ENCODE results near the gene PTPN1. TPM values are rescaled to one million over a fixed set of nuclear protein-coding genes. Genes with fewer than 3 reads are reported as not detected.
"Not testable (repeated sequence)": the region's sequence is repeated elsewhere in the genome, so short reads cannot be mapped to it uniquely, and the experiment has no call there.

The PTPN1 gene
- total RNA-seq, 4 donors from 2014 or later: 21.8 to 46.8 (median 44.4) TPM

- in situ Hi-C loops (cut with MboI; ENCODE audit: low sequenced_read_pairs in 4 of 4): no loop called here
- intact Hi-C loops (cut with DNase I; ENCODE audit: low total_unique reads): no loop called here
- Histone ChIP-seq H3K36me3 (peaks cover 0 to 32% of the 10 kb centered on the region in 2 donors), H3K4me3 (no peak overlapping the region), H3K4me1 (peaks cover 47 to 59% of the 10 kb centered on the region in 2 donors), H3K27ac (no peak overlapping the region), H3K9me3 (no peaks in the 10 kb centered on the region), H3K27me3 (no peaks in the 10 kb centered on the region)
- ATAC-seq: no peak
- no peak for DNase-seq
- no peak for TF ChIP-seq CTCF (IDR thresholded peaks at IDR 0.05 in 4 of 5, conservative IDR thresholded peaks at IDR 0.05 in 1 of 5)
- TF ChIP-seq POLR2A (IDR thresholded peaks at IDR 0.05): no peak
Observed at GRCh38 chr20:50565871-50566270, 55.7 kb downstream of the PTPN1 start.

- ATAC-seq: no peak
Observed at GRCh38 chr20:50567860-50568548, 57.8 kb downstream of the PTPN1 start.

GRCh38 chr20:50568549-50568942 is 58.4 kb downstream of the PTPN1 start:
- Histone ChIP-seq H3K27ac (no peak overlapping the region), H3K4me3 (no peak overlapping the region), H3K27me3 (no peaks in the 10 kb centered on the region), H3K9me3 (no peaks in the 10 kb centered on the region), H3K36me3 (peaks cover 0 to 32% of the 10 kb centered on the region in 2 donors), H3K4me1 (peaks cover 49 to 61% of the 10 kb centered on the region in 2 donors)
- TF ChIP-seq CTCF (IDR thresholded peaks at IDR 0.05 in 4 of 5, conservative IDR thresholded peaks at IDR 0.05 in 1 of 5) (no peak), POLR2A (IDR thresholded peaks at IDR 0.05) (no peak)
- ATAC-seq (no peak), DNase-seq (no peak)
- in situ Hi-C loops (cut with MboI; ENCODE audit: low sequenced_read_pairs in 4 of 4) (no loop called here), intact Hi-C loops (cut with DNase I; ENCODE audit: low total_unique reads) (no loop called here)

More at GRCh38 chr20:50567860-50568548, 57.8 kb downstream of the PTPN1 start:
- in situ Hi-C loops (cut with MboI; ENCODE audit: low sequenced_read_pairs in 4 of 4): no loop called here
- intact Hi-C loops (cut with DNase I; ENCODE audit: low total_unique reads): no loop called here
- Histone ChIP-seq H3K27me3 (no peaks in the 10 kb centered on the region), H3K4me3 (no peak overlapping the region), H3K9me3 (no peaks in the 10 kb centered on the region), H3K27ac (no peak overlapping the region), H3K36me3 (peaks cover 0 to 32% of the 10 kb centered on the region in 2 donors), H3K4me1 (peaks cover 49 to 61% of the 10 kb centered on the region in 2 donors)
- TF ChIP-seq POLR2A (IDR thresholded peaks at IDR 0.05): no peak
- no peak for TF ChIP-seq CTCF (IDR thresholded peaks at IDR 0.05 in 4 of 5, conservative IDR thresholded peaks at IDR 0.05 in 1 of 5)
- no peak for DNase-seq

GRCh38 chr20:50569487-50569863 is 59.3 kb downstream of the PTPN1 start:
- H3K9me3 ChIP-seq; ATAC-seq; in situ Hi-C loops (cut with MboI; ENCODE audit: low sequenced_read_pairs in 4 of 4); H3K27me3 ChIP-seq; intact Hi-C loops (cut with DNase I; ENCODE audit: low total_unique reads); DNase-seq; H3K4me3 ChIP-seq: not testable (repeated sequence)
- Histone ChIP-seq H3K36me3 (peaks cover 0 to 39% of the 10 kb centered on the region in 2 donors), H3K27ac (peak overlapping the region; percentile 89 to 96 (median 94)), H3K4me1 (peaks cover 49 to 61% of the 10 kb centered on the region in 2 donors)

- in situ Hi-C loops (cut with MboI; ENCODE audit: low sequenced_read_pairs in 4 of 4) (loop anchor here (5.0 to 10.0 kb wide), 3 partner anchors 58 to 105 kb away; partner anchors contain the start of gene PTPN1 (in 2 of the 4)), intact Hi-C loops (cut with DNase I; ENCODE audit: low total_unique reads) (loop anchor here (10.0 kb wide), 1 partner anchor 265 kb away; no protein-coding TSS in a partner anchor)
- TF ChIP-seq POLR2A (IDR thresholded peaks at IDR 0.05): no peak
- peak in 3 of 5 experiments; percentile 21 to 42 (median 34) for TF ChIP-seq CTCF (IDR thresholded peaks at IDR 0.05 in 4 of 5, conservative IDR thresholded peaks at IDR 0.05 in 1 of 5)
- H3K4me3 ChIP-seq: no peak overlapping the region
- peak; percentile 55 to 61 for DNase-seq
- H3K36me3 ChIP-seq: peaks cover 0 to 42% of the 10 kb centered on the region in 2 donors
- no peaks in the 10 kb centered on the region for H3K9me3 ChIP-seq
- H3K27ac ChIP-seq: peak overlapping the region; percentile 89 to 96 (median 94)
- H3K4me1 ChIP-seq: peaks cover 53 to 57% of the 10 kb centered on the region in 2 donors
- peak; percentile 37 to 40 for ATAC-seq
- H3K27me3 ChIP-seq: no peaks in the 10 kb centered on the region
Observed at GRCh38 chr20:50569864-50570836, 60.0 kb downstream of the PTPN1 start.

Data from gastrocnemius medialis (tissue), 4 donors.